Caco-2 (cell line): ENCODE measurements around the gene SLU7. TPM values are rescaled to one million over a fixed set of nuclear protein-coding genes. Genes with fewer than 3 reads are reported as not detected.

Experiments
- BruUV-seq: library from RNA; stranded (reverse); fragments of 400-500 nt; replicated peaks from 2 replicates; lab custom pipeline; 2021; lab: Mats Ljungman, UMichigan
- CTCF ChIA-PET: fragments of 300-600 bp; sonication (Branson Sonifier 250); formaldehyde crosslinking; loops from one replicate; lab custom pipeline; 2022; ENCODE audit warnings: antibody characterized with exemption; lab: Charles Lee
- POLR2A ChIA-PET: fragments of 300-600 bp; sonication (Branson Sonifier 250); formaldehyde crosslinking; loops from one replicate; lab custom pipeline; 2022; ENCODE audit warnings: antibody characterized with exemption; lab: Charles Lee
- DNase-seq, 2 experiments: peaks; one replicate each; pipeline versions ENCODE4 v3.0.0 to v3.0.0-alpha.2; 2020 to 2022
- H3K27me3 ChIP-seq: replicated peaks from 2 replicates; pipeline ENCODE4 v1.6.0; 2011; ENCODE audit warnings: low read length; ENCODE audit not compliant: control insufficient read depth, insufficient read depth
- H3K36me3 ChIP-seq: 2 replicates; pipeline ENCODE4 v1.5.1; 2011; ENCODE audit warnings: low read length; ENCODE audit not compliant: control insufficient read depth, insufficient read depth
- H3K4me1 ChIP-seq: fragments of 250-450 bp; sonication (Bioruptor Pico); 2 replicates; pipeline ENCODE4 v1.5.1; 2020; ENCODE audit warnings: mild to moderate bottlenecking
- H3K4me3 ChIP-seq: 2 replicates; pipeline ENCODE4 v1.5.1; 2011; ENCODE audit warnings: low read depth, mild to moderate bottlenecking, control low read depth, low read length
- H3K9me3 ChIP-seq: fragments of 250-450 bp; sonication (Bioruptor Pico); 2 replicates; pipeline ENCODE4 v1.5.1; 2020; ENCODE audit warnings: mild to moderate bottlenecking, moderate library complexity
- H3K27ac Mint-ChIP-seq: one replicate; pipeline ENCODE4 v1.8.0; 2022; ENCODE audit warnings: mixed read lengths; ENCODE audit not compliant: unreplicated experiment
- H3K27me3 Mint-ChIP-seq: one replicate; pipeline ENCODE4 v1.8.0; 2022; ENCODE audit warnings: mixed read lengths; ENCODE audit not compliant: insufficient read depth, unreplicated experiment
- H3K36me3 Mint-ChIP-seq: one replicate; pipeline ENCODE4 v1.8.0; 2022; ENCODE audit warnings: mild to moderate bottlenecking, mixed read lengths; ENCODE audit not compliant: insufficient read depth, unreplicated experiment
- H3K4me1 Mint-ChIP-seq: one replicate; pipeline ENCODE4 v1.8.0; 2022; ENCODE audit warnings: low read depth, mixed read lengths; ENCODE audit not compliant: unreplicated experiment
- H3K4me3 Mint-ChIP-seq: one replicate; pipeline ENCODE4 v1.8.0; 2022; ENCODE audit warnings: mild to moderate bottlenecking, moderate library complexity, mixed read lengths; ENCODE audit not compliant: unreplicated experiment
- H3K9me3 Mint-ChIP-seq: one replicate; pipeline ENCODE4 v1.8.0; 2022; ENCODE audit warnings: mixed read lengths; ENCODE audit not compliant: unreplicated experiment
- CTCF ChIP-seq, 2 experiments: fragments of 200-600 bp in 1 of 2; IDR thresholded peaks; 1 replicate in 1 of 2; 2 replicates in 1 of 2; pipeline versions ENCODE4 v1.5.1 to v1.8.0; 2011 to 2022; ENCODE audit warnings: antibody characterized with exemption in 1 of 2, control low read depth in 1 of 2, inconsistent platforms in 1 of 2, low read depth in 1 of 2, low read length in 1 of 2, mild to moderate bottlenecking in 1 of 2, moderate library complexity in 1 of 2; ENCODE audit not compliant: insufficient read depth in 1 of 2, severe bottlenecking in 1 of 2, unreplicated experiment in 1 of 2
- intact Hi-C: fragments of 100-400 bp; cut with micrococcal nuclease; formaldehyde crosslinking; loops from one replicate; pipeline ENCODE4 v1.10.0; 2022; ENCODE audit not compliant: unreplicated experiment
- total RNA-seq: library from RNA; stranded (reverse); gene quantifications from 2 replicates; pipeline ENCODE4 v1.2.3, GENCODE V29; 2022

The SLU7 gene
- total RNA-seq, 1 experiment from 2014 or later = 55.0 TPM

- Histone ChIP-seq H3K36me3 (no peaks in the 10 kb centered on the region), H3K4me3 (no peak overlapping the region), H3K27me3 (no peaks in the 10 kb centered on the region), H3K4me1 (no peaks in the 10 kb centered on the region), H3K9me3 (no peaks in the 10 kb centered on the region)
- POLR2A ChIA-PET = no interaction called here
- CTCF ChIA-PET = no interaction called here
- no peaks in the 10 kb centered on the region for H3K36me3 Mint-ChIP-seq
- no peak overlapping the region for H3K4me3 Mint-ChIP-seq
- DNase-seq = no peak
- no peak overlapping the region for H3K27ac Mint-ChIP-seq
- no TSS peak for BruUV-seq
- H3K9me3 Mint-ChIP-seq = no peaks in the 10 kb centered on the region
- TF ChIP-seq CTCF (IDR thresholded peaks at IDR 0.05; ENCODE audit: insufficient read depth in 1 of 2, low read depth in 1 of 2, low read length in 1 of 2, severe bottlenecking in 1 of 2, unreplicated experiment in 1 of 2) = no peak
- no peaks in the 10 kb centered on the region for H3K27me3 Mint-ChIP-seq
- H3K4me1 Mint-ChIP-seq = no peaks in the 10 kb centered on the region
- intact Hi-C loops = no loop called here
Measured at GRCh38 chr5:160357861-160358411, 60.9 kb downstream of the SLU7 start.

DNA sequence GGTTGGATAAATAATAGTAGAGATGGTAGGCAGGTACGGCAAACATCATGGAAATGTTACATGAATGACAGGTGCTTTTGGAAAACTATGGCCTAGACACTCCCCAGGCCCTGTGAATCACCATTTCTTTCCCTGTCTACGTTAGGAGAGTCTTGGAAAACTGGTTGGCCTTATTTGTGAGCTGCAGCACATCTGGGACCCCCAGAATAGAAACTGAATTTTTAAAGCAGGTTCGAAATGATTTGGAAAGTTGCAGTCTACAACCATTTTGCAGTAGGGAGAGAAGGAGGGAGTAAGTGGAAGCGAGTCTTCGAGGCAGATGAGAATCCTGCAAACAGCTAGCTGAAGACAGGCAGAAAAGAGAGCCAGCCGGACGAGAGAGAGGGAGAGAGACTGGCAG is 61.5 kb downstream of the SLU7 start:
- no peak overlapping the region for H3K4me3 ChIP-seq
- CTCF ChIA-PET = interaction anchor here (0.9 kb wide), 1 partner anchor 12 kb away, joined by 4 read pairs; no protein-coding TSS in a partner anchor
- intact Hi-C loops = no loop called here
- no peaks in the 10 kb centered on the region for H3K9me3 Mint-ChIP-seq
- no peaks in the 10 kb centered on the region for H3K4me1 Mint-ChIP-seq
- H3K4me1 ChIP-seq = no peaks in the 10 kb centered on the region
- no peaks in the 10 kb centered on the region for H3K36me3 ChIP-seq
- no TSS peak for BruUV-seq
- H3K27me3 Mint-ChIP-seq = no peaks in the 10 kb centered on the region
- no peak overlapping the region for H3K4me3 Mint-ChIP-seq
- no peak overlapping the region for H3K27ac Mint-ChIP-seq
- H3K36me3 Mint-ChIP-seq = no peaks in the 10 kb centered on the region
- DNase-seq = no peak
- no peaks in the 10 kb centered on the region for H3K27me3 ChIP-seq
- no peak for TF ChIP-seq CTCF (IDR thresholded peaks at IDR 0.05; ENCODE audit: insufficient read depth in 1 of 2, low read depth in 1 of 2, low read length in 1 of 2, severe bottlenecking in 1 of 2, unreplicated experiment in 1 of 2)
- no peaks in the 10 kb centered on the region for H3K9me3 ChIP-seq
- POLR2A ChIA-PET = no interaction called here

GRCh38 chr5:160356550-160357347 is 62.1 kb downstream of the SLU7 start:
- no peaks in the 10 kb centered on the region for H3K27me3 Mint-ChIP-seq
- H3K9me3 Mint-ChIP-seq = no peaks in the 10 kb centered on the region
- no TSS peak for BruUV-seq
- H3K4me1 Mint-ChIP-seq = no peaks in the 10 kb centered on the region
- no peak for TF ChIP-seq CTCF (IDR thresholded peaks at IDR 0.05; ENCODE audit: insufficient read depth in 1 of 2, low read depth in 1 of 2, low read length in 1 of 2, severe bottlenecking in 1 of 2, unreplicated experiment in 1 of 2)
- no peak overlapping the region for H3K4me3 Mint-ChIP-seq
- H3K4me1 ChIP-seq = no peaks in the 10 kb centered on the region
- H3K9me3 ChIP-seq = no peaks in the 10 kb centered on the region
- ChIA-PET POLR2A (no interaction called here), CTCF (interaction anchor here (0.9 kb wide), 1 partner anchor 12 kb away, joined by 4 read pairs; no protein-coding TSS in a partner anchor)
- no peaks in the 10 kb centered on the region for H3K36me3 Mint-ChIP-seq
- H3K4me3 ChIP-seq = no peak overlapping the region
- H3K27ac Mint-ChIP-seq = no peak overlapping the region
- DNase-seq = no peak
- no peaks in the 10 kb centered on the region for H3K27me3 ChIP-seq
- no peaks in the 10 kb centered on the region for H3K36me3 ChIP-seq
- intact Hi-C loops = no loop called here
